ENCODE data around the gene EIF2B4.
"Not testable (repeated sequence)": the region's sequence is repeated elsewhere in the genome, so short reads cannot be mapped to it uniquely, and the experiment has no call there.

Gene EIF2B4

DNA sequence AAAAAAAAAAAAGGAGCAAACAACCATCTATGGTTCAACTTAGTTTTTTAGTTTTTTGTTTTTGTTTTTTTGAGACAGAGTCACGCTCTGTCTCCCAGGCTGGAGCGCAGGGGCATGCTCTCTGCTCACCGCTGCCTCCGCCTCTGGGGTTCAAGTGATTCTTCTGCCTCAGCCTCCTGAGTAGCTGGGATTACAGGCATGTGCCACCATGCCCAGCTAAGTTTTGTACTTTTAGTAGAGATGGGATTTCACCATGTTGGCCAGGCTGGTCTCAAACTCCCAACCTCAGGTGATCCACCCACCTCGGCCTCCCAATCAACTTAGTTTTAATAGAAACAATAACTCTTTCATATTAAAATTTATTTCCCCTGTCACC is 16.8 kb downstream of the EIF2B4 start:
- in situ Hi-C loops (cut with HindIII; ENCODE audit: low pct_ligation_motif_present, low pct_unique_long_range_greater_than_20kb, low sequenced_read_pairs); DNase-seq: not testable (repeated sequence)

DNA sequence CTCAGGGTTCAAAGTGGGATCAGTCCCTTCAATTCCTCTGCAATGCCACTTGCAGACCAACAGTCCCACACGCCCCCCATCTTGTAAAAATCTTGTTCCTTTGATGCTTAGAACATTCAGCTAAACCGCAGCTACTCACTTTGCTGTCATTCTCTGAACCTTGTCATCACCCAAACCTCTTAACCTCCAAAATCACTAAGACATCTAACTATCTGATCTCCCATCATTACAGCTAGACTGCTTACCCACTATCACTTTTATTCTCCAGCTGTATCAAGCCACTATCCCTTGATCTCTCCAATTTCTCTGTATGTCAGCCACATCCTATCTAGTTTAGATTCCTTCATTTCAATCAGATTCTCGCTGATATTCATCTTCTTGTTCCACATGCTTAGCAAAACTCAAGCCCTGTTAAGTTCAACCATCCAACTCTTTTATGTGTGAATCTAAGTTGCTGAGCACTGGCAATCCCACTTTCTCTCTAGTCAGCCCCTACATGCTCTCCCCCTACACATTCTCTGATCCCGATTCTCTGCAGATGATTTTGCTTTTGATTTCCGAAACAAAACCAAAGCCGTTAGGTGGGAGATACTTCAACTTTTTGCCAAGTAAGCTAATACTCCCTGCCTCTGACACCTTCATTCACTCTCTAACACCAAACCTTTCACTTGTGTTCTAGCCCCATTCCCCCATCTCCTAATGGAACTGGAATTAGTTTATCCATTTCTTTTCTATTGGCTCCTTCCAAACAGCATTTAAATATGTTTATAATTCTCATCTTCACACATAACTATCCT is 18.1 kb downstream of the EIF2B4 start:
- in situ Hi-C loops (cut with HindIII; ENCODE audit: low pct_ligation_motif_present, low pct_unique_long_range_greater_than_20kb, low sequenced_read_pairs): no loop called here

DNA sequence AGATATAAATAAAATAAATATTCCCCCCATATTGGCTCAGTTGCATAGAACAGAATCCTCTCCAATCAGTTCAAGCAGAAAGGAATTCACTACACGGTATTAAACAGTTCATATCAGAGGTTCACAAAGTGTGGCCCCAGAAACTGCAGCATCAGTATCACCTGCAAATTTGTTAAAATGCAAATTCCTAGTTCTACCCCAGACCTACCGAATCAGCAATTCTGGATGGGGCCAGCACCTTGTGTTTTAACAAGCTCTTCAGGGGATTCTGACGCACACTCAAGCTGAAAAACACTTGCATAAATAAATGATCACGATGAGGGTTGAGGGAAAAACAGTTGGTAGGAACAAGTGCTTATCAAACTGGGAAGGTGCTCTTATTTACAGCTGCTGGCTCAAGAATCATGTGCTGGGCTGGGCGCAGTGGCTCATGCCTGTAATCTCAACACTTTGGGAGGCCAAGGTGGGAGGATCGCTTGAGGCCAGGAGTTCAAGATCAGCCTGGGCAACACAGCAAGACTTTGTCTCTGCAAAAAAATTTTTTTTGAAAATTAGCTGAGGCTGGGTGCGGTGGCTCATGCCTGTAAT is 19.9 kb downstream of the EIF2B4 start:
- in situ Hi-C loops (cut with HindIII; ENCODE audit: low pct_ligation_motif_present, low pct_unique_long_range_greater_than_20kb, low sequenced_read_pairs): no loop called here
- DNase-seq: no peak

More for the DNA sequence above, 18.1 kb downstream of the EIF2B4 start:
- DNase-seq: no peak

DNA sequence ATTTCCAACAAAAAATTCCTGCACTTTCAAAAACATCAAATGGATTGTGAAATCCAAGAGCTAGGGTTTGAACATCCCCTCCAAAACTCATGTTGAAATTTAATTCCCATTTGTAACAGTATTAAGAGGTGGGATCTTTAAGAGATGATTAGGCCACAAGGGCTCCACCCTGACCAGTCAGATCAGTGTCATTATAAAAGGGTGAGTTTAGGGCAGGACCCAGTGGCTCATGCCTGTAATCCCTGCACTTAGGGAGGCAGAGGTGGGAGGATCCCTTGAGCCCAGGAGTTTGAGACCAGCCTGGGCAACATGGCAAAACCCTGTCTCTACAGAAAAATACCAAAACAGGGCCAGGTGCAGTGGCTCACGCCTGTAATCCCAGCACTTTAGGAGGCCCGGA is 22.5 kb downstream of the EIF2B4 start:
- no peak for DNase-seq
- in situ Hi-C loops (cut with HindIII; ENCODE audit: low pct_ligation_motif_present, low pct_unique_long_range_greater_than_20kb, low sequenced_read_pairs): no loop called here

DNA sequence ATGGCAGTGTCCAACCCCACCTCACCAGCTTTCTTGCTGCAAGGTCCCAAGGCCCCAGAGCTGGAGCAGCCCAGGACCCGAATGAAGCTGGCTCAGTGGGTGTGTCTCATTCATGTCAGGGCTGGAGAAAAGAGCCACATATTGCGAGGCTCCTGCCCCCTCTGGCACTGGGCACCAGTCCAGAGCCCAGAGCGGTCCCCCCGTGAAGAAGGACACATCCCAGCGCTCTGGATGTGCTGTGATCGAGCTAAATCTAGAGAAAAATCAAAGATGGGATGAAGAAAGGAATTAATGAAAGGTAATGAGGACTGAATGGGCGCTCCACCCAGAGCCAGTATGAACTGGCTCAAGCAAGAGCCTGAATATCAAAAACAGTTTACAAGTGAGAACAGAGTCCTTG is 34.0 kb downstream of the EIF2B4 start:
- DNase-seq: no peak
- in situ Hi-C loops (cut with HindIII; ENCODE audit: low pct_ligation_motif_present, low pct_unique_long_range_greater_than_20kb, low sequenced_read_pairs): no loop called here

DNA sequence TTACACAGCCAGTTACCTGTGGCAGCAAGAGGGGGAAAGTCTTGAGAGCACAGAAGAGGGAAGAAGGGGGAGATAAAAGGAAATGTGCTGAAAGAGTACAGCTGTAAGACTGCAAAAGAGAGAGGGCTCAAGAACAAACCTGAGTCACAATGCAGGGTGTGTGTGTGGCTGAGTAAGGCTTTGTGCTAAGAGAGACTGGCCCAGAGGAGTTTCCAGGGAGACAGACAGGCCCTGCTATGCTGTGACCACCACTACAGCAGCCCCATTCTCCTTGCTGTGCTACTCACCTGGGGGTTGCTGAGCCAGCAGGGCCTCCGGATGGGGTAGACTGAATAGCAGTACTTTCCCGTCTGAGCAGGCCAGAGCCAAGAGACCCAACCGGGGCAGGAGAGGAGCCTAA is 34.8 kb downstream of the EIF2B4 start:
- in situ Hi-C loops (cut with HindIII; ENCODE audit: low pct_ligation_motif_present, low pct_unique_long_range_greater_than_20kb, low sequenced_read_pairs): no loop called here
- DNase-seq: no peak

DNA sequence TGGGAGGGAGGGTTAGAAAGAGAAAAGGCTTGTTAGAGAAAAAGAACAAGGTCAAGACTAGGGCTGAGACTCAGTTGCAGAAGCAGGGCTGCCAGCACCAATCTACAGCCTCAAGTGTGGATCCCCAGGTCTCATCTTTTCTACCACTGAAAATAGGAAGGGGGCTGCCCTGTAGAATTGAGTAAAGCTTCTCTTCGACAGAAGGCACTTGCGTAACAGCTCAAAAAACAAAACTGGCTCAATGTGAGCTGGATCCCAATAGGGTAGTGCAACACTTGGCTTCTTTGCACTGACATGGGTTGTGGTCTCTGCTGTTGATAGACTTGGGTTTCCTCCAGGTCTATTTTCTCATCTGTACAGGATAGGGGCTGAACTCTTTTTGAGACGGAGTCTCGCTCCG is 45.4 kb downstream of the EIF2B4 start:
- in situ Hi-C loops (cut with HindIII; ENCODE audit: low pct_ligation_motif_present, low pct_unique_long_range_greater_than_20kb, low sequenced_read_pairs): no loop called here
- DNase-seq: no peak

DNA sequence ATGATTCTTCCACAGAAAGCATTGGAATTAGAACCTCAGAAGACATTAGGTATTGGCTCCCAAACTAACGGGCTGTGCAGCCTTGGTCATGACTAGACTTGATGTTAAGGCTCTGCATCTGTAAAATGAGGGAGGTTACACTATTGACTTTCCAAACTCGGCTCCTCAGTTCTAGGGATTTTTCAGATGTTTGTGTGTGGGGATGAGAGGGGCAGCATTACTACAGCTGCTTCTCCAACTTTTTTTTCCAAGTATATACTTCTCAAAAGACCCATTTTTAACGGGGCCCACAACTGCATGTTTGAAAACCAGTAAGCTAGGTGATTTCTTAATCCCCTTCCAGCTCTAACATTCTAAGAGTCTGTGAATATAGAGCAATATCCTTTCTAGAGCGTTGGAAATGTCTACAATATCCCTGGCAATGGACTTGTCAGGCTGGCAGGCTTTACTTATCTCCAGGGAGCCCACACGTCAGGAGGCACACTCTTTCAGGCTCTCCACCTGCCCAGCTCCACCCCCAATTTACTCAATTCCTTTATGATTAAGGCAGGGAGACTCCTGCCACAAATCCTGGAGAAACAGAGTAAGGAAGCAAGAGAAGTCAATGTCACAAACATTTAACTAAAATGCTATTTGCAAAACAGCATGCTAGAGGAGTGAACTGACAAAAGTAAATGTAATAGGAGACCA is 46.4 kb downstream of the EIF2B4 start:
- in situ Hi-C loops (cut with HindIII; ENCODE audit: low pct_ligation_motif_present, low pct_unique_long_range_greater_than_20kb, low sequenced_read_pairs): no loop called here
- no peak for DNase-seq

DNA sequence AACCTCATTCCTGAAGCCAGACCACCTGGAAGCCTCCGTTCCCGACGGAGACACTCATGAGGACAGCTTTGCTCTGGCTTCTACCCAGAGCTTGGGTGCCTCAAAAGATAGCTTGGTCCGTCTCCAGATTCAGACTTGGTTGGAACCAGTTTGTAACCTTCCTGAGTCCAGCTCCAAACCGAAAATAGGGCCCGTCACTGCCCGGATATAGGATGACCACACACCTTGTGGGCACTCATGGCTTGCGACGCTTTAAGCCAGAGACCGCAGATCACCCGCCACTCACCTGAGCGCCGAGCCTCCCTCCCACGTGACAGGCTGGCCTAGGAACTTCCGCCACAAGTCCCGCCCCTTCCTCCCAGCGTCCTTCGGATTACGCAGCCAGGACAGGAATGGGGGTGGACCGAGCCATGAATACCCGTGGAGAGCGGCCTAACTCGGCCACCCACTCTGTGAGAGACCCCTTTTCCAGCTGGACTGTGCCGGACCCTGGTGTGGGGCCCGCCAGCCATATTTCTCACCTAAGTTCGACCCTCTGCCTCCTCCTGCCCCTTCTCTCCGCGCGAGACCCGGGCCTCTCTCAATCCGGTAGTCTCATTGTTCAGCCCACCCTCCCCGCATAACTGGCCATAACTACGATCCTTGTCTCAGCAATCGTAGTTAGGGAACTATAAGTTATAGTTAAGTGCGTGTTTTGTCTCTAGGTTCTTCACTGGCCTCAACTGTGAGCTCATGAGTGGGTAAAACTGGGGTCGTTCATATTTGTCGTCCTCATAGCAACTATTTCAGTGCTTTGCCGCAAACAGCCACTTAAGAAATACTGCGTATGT is 47.2 kb downstream of the EIF2B4 start, which contains the start of gene MPV17:
Gene MPV17 (minus strand): TSS at position 332 of the 830 bp plus-strand sequence. CDS start 580 bp downstream, outside the sequence.
- peak; percentile 95 for DNase-seq
- in situ Hi-C loops (cut with HindIII; ENCODE audit: low pct_ligation_motif_present, low pct_unique_long_range_greater_than_20kb, low sequenced_read_pairs): no loop called here

DNA sequence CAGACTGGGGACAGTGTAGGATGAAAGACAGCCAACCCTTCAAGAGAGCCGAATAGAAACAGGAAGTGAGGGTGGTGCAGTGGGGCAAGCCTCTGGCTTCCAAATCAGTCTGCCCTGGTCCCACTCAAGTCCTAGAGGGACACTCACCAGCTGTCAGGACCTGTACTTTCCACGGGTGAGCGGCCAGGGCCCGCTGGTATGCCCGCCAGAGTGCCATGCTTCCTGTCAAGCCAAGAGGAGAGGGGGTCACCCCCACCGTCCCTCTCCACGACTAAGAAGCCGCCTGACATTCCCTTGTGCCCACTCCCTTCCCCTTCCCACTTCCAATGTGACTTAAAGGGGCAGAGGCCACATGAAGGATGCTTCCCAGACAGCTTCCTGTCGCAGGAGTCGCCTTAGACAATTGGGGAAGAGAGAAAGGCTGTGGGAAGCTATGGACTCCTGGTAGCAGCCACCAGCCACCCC is 47.8 kb downstream of the EIF2B4 start:
- in situ Hi-C loops (cut with HindIII; ENCODE audit: low pct_ligation_motif_present, low pct_unique_long_range_greater_than_20kb, low sequenced_read_pairs): no loop called here
- DNase-seq: peak; percentile 39

DNA sequence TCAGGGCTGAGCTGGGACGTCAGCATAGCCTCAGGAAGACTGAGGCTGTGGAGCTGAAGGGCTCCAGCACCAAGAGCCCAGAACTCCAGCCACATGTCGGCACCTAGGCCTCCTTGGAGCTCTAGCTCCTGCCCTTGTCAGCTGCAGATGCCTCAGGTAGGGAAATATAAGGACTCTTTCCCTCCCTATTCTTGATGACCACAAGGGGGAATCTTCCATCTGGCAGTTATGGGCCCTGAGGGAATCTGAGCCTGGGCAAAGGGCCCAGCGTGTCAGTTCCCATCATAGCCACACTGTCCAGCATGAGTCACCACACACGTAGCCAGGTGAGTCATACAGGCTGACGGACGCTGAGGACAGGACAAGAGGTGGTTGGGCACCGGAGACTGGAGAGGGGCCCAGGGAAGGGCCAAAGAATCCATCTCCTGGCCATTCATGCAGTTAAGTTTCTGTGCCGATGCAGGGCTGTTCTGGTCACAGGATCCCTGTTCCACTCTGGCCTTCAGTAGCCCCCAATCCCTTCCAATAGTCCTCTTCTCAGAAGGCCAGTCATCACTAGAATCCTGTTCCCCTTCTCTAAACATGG is 49.1 kb downstream of the EIF2B4 start:
- DNase-seq: peak; percentile 99
- in situ Hi-C loops (cut with HindIII; ENCODE audit: low pct_ligation_motif_present, low pct_unique_long_range_greater_than_20kb, low sequenced_read_pairs): no loop called here

DNA sequence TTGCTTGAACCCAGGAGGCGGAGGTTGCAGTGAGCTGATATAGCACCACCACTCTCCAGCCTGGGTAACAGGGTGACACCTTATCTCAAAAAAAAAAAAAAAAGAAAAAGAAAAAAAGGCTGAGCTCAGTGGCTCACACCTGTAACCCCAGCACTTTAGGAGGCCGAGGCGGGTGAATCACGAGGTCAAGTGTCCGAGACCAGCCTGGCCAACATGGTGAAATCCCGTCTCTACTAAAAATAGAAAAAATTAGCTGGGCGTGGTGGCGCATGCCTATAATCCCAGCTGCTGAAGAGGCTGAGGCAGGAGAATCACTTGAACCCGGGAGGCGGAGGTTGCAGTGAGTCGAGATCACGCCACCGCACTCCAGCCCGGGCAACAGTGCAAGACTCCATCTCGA is 50.3 kb downstream of the EIF2B4 start:
- DNase-seq; in situ Hi-C loops (cut with HindIII; ENCODE audit: low pct_ligation_motif_present, low pct_unique_long_range_greater_than_20kb, low sequenced_read_pairs): not testable (repeated sequence)

DNA sequence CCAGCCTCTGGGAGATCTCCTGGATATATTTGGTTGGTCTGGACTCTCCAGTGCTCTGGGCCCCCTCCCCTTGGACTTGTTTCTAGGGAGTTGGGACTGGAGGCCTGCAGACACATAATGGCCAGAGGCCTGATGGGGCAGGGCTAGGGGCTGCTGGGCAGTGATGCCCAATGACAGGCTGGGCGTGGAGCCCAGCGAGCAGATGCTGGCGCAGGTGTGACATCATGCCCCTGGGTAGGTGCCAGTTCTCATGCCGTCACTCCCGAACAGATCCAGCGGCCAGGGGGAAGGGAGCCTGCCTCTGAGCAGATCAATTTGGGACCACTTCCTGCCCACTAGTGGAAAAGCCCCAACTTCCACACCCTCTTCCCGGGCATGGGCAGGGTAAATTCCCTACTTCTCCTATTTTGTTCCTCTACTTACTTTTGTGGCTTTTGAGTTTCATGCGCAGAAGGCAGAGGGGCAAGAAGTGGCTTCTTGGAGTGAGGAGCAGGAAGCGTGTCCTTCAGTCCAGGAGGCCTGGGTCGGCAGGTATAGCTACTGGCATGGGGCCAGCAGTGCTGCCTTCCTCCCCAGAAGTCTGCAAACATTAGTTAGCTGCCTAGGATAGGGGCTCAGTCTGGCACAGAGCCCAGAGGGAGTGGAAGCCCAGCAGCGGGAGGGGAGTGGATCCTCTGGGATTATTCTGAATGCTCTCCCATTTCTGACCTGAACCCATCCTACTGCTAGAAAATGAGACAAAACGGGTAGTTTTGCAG is 53.3 kb downstream of the EIF2B4 start:
- in situ Hi-C loops (cut with HindIII; ENCODE audit: low pct_ligation_motif_present, low pct_unique_long_range_greater_than_20kb, low sequenced_read_pairs): no loop called here
- DNase-seq: no peak

DNA sequence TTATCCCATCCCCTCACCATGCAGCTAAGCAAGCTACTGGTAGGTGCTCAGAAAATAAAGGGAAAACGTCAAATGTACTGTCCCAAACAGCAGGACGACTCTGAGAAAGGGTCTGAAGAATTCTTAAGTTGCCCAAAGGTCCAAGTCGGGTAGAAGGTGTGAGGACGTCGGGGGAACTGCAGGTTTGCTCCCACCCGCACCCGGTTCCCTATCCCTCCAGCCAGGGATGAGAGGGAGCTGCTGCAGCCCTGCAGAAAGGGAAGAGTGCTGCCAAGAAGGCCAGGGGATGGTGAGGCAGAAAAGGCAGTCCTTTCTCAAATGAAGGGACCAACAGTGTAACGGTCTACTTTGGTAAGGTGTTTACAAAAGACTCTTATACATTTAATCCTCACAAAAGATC is 55.0 kb downstream of the EIF2B4 start:
- DNase-seq: no peak
- in situ Hi-C loops (cut with HindIII; ENCODE audit: low pct_ligation_motif_present, low pct_unique_long_range_greater_than_20kb, low sequenced_read_pairs): no loop called here

DNA sequence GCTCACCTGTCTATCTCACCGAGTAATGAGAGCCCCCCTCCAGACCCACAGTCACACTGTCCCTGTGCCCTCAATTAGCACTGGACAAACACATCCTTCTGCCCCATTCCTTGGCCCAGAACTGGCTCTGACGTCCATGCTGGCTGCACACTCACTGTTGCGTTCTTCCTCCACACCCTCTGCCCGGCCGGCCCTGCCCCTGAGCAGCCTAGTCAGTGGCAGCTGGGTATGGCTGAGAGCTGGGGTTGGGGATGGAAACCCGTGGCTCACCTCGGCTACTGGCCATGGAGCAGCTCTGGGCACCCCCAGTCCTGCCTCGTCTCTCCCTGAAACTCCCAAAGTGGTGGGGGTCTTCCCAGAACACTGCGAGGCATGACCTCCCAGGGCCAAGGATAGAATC is 55.4 kb downstream of the EIF2B4 start:
- no peak for DNase-seq
- in situ Hi-C loops (cut with HindIII; ENCODE audit: low pct_ligation_motif_present, low pct_unique_long_range_greater_than_20kb, low sequenced_read_pairs): no loop called here
